Esophagus muscularis mucosa (tissue), 3 donors: ENCODE results near the gene SLCO3A1.

ENCODE experiments used
- EP300 ChIP-seq: sonication (generic); formaldehyde crosslinking; IDR thresholded peaks from one replicate; pipeline ENCODE4 v1.6.1; 2017; ENCODE audit warnings: antibody characterized with exemption
- TF ChIP-seq, protein P1 (sequence below), 3 experiments: fragments of 200-600 bp in 2 of 3; fragments of 450-650 bp in 1 of 3; sonication (generic) in 2 of 3; IDR thresholded peaks; one replicate each; pipeline ENCODE4 v1.5.1; 2017 to 2019; ENCODE audit warnings: antibody characterized with exemption in 3 of 3, mild to moderate bottlenecking in 2 of 3, moderate library complexity in 1 of 3

GRCh38 chr15:91826443-91826842, 27.1 kb upstream of the SLCO3A1 start:
- TF ChIP-seq, protein P1, sequence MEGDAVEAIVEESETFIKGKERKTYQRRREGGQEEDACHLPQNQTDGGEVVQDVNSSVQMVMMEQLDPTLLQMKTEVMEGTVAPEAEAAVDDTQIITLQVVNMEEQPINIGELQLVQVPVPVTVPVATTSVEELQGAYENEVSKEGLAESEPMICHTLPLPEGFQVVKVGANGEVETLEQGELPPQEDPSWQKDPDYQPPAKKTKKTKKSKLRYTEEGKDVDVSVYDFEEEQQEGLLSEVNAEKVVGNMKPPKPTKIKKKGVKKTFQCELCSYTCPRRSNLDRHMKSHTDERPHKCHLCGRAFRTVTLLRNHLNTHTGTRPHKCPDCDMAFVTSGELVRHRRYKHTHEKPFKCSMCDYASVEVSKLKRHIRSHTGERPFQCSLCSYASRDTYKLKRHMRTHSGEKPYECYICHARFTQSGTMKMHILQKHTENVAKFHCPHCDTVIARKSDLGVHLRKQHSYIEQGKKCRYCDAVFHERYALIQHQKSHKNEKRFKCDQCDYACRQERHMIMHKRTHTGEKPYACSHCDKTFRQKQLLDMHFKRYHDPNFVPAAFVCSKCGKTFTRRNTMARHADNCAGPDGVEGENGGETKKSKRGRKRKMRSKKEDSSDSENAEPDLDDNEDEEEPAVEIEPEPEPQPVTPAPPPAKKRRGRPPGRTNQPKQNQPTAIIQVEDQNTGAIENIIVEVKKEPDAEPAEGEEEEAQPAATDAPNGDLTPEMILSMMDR (IDR thresholded peaks at IDR 0.05), result no peak
- TF ChIP-seq EP300, result no peak
